Chondrocyte (in vitro differentiated cells): Measurements from ENCODE around the gene TPCN1. TPM values are rescaled to one million over a fixed set of nuclear protein-coding genes. Genes with fewer than 3 reads are reported as not detected.
A peak's percentile ranks its signal among the peaks of the same experiment; 100 is the strongest.

ENCODE experiments used
- DNase-seq: peaks from one replicate; pipeline ENCODE4 v3.0.0; 2021; ENCODE audit warnings: mixed read lengths, low spot score
- H3K27ac Mint-ChIP-seq: one replicate; pipeline ENCODE4 v1.8.0; 2021; ENCODE audit warnings: mild to moderate bottlenecking, moderate library complexity, mixed read lengths; ENCODE audit not compliant: unreplicated experiment
- H3K27me3 Mint-ChIP-seq: 2 replicates; pipeline ENCODE4 v1.8.0; 2021; ENCODE audit warnings: low read depth, mixed read lengths
- H3K36me3 Mint-ChIP-seq: 2 replicates; pipeline ENCODE4 v1.8.0; 2021; ENCODE audit warnings: low read depth, mixed read lengths
- H3K4me1 Mint-ChIP-seq: 2 replicates; pipeline ENCODE4 v1.8.0; 2021; ENCODE audit warnings: low read depth, mild to moderate bottlenecking, mixed read lengths
- H3K4me3 Mint-ChIP-seq: one replicate; pipeline ENCODE4 v1.8.0; 2021; ENCODE audit warnings: mild to moderate bottlenecking, moderate library complexity, mixed read lengths; ENCODE audit not compliant: unreplicated experiment
- H3K9me3 Mint-ChIP-seq: 2 replicates; pipeline ENCODE4 v1.8.0; 2021; ENCODE audit warnings: low read depth, mixed read lengths
- CTCF ChIP-seq: fragments of 200-600 bp; sonication (generic); IDR thresholded peaks from 2 replicates; pipeline ENCODE4 v1.5.0; 2021; ENCODE audit warnings: antibody characterized with exemption, mild to moderate bottlenecking, moderate library complexity
- total RNA-seq: library from RNA; stranded (reverse); gene quantifications from 3 replicates; pipeline ENCODE4 v1.2.1, GENCODE V29; 2021

Gene TPCN1
- total RNA-seq, 1 donor from 2014 or later: 35.9 TPM

DNA sequence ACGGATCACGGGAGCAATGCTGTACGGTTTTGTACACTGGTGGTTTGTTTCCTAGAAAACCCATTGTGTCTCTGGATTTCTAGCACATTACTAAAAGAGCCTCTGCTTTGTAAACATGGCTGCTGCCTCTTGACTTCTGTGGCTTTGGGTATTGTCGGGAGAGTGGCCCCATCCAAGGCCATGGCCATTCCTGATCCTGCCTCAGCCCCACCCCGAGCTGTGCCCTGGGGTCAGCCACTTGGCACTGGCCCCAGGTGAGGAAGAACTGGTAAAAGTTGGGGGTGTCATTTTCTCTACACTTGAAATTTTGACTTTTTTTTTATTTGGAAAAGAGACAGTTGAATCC, 77.2 kb downstream of the TPCN1 start:
- no peak overlapping the region for H3K27ac Mint-ChIP-seq
- DNase-seq: no peak
- H3K36me3 Mint-ChIP-seq: peaks cover 11% of the 10 kb centered on the region
- TF ChIP-seq CTCF: no peak
- H3K9me3 Mint-ChIP-seq: no peaks in the 10 kb centered on the region
- peaks cover 20% of the 10 kb centered on the region for H3K4me1 Mint-ChIP-seq
- H3K4me3 Mint-ChIP-seq: no peak overlapping the region
- H3K27me3 Mint-ChIP-seq: no peaks in the 10 kb centered on the region

DNA sequence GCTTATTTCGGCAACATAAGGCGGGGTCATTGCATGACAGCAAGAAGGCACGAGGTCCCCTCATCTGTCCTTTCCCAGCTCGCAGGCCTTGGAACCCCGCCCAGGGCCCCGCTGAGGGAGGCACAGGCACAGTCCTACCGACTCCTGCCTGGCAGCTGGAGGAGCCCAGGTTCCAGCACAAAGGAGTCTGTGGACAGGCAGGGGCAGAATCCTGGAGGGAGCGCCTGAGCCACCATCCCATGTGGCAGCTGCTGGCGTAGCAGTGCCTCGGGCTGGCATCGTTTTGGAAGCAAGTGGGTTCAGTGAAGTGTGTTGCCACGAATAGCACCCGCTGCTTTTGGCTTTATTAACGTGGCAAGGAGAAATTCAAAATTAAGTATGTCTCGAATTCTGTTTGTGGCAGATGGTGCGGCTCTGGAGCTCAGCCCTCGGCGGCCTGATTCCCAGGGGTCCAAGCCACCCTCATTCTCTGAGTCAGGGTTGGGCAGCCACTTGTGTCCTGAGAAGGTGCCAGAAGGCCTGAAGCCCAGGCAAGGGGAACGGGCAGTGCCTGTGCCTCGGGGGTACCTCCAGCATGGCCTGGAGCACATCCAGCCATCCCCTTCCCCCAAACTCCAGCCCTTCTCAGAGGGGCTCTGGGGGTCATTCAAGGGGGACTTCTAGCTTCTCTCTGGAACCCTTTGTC, 77.7 kb downstream of the TPCN1 start:
- H3K27me3 Mint-ChIP-seq: no peaks in the 10 kb centered on the region
- no peak overlapping the region for H3K4me3 Mint-ChIP-seq
- H3K9me3 Mint-ChIP-seq: no peaks in the 10 kb centered on the region
- H3K4me1 Mint-ChIP-seq: peaks cover 20% of the 10 kb centered on the region
- peaks cover 11% of the 10 kb centered on the region for H3K36me3 Mint-ChIP-seq
- TF ChIP-seq CTCF: no peak
- peak overlapping the region; percentile 84 for H3K27ac Mint-ChIP-seq
- DNase-seq: no peak

- peak overlapping the region; percentile 84 for H3K27ac Mint-ChIP-seq
- no peaks in the 10 kb centered on the region for H3K9me3 Mint-ChIP-seq
- H3K36me3 Mint-ChIP-seq: peaks cover 11% of the 10 kb centered on the region
- no peaks in the 10 kb centered on the region for H3K27me3 Mint-ChIP-seq
- no peak for DNase-seq
- peaks cover 20% of the 10 kb centered on the region for H3K4me1 Mint-ChIP-seq
- H3K4me3 Mint-ChIP-seq: no peak overlapping the region
- no peak for TF ChIP-seq CTCF
Measured at GRCh38 chr12:113299619-113300237, 78.5 kb downstream of the TPCN1 start.

GRCh38 chr12:113301811-113302210, 80.5 kb downstream of the TPCN1 start:
- no peaks in the 10 kb centered on the region for H3K9me3 Mint-ChIP-seq

GRCh38 chr12:113302466-113302865, 81.2 kb downstream of the TPCN1 start:
- no peak overlapping the region for H3K27ac Mint-ChIP-seq

More at GRCh38 chr12:113301811-113302210, 80.5 kb downstream of the TPCN1 start:
- Mint-ChIP-seq H3K36me3 (peaks cover 13% of the 10 kb centered on the region), H3K27ac (peak overlapping the region; percentile 13), H3K27me3 (no peaks in the 10 kb centered on the region), H3K4me1 (peaks cover 20% of the 10 kb centered on the region), H3K4me3 (no peak overlapping the region)
- DNase-seq: no peak
- no peak for TF ChIP-seq CTCF

More at GRCh38 chr12:113302466-113302865, 81.2 kb downstream of the TPCN1 start:
- Mint-ChIP-seq H3K27me3 (no peaks in the 10 kb centered on the region), H3K9me3 (no peaks in the 10 kb centered on the region), H3K36me3 (peaks cover 14% of the 10 kb centered on the region), H3K4me3 (no peak overlapping the region), H3K4me1 (peaks cover 20% of the 10 kb centered on the region)
- no peak for TF ChIP-seq CTCF
- no peak for DNase-seq
